Esophagus muscularis mucosa (tissue), 3 donors: ENCODE data around the gene RAD9A.

Experiments
- CTCF ChIP-seq, 3 experiments: fragments of 200-600 bp in 2 of 3; fragments of 450-650 bp in 1 of 3; sonication (generic) in 2 of 3; IDR thresholded peaks; one replicate each; pipeline ENCODE4 v1.5.1; 2017 to 2019; ENCODE audit warnings: antibody characterized with exemption in 3 of 3, mild to moderate bottlenecking in 2 of 3, moderate library complexity in 1 of 3
- POLR2AphosphoS5 ChIP-seq, 2 donors: sonication (generic); formaldehyde crosslinking; IDR thresholded peaks; one replicate each; pipeline ENCODE4 v1.6.1; 2017; ENCODE audit warnings: antibody characterized with exemption in 2 of 2

DNA sequence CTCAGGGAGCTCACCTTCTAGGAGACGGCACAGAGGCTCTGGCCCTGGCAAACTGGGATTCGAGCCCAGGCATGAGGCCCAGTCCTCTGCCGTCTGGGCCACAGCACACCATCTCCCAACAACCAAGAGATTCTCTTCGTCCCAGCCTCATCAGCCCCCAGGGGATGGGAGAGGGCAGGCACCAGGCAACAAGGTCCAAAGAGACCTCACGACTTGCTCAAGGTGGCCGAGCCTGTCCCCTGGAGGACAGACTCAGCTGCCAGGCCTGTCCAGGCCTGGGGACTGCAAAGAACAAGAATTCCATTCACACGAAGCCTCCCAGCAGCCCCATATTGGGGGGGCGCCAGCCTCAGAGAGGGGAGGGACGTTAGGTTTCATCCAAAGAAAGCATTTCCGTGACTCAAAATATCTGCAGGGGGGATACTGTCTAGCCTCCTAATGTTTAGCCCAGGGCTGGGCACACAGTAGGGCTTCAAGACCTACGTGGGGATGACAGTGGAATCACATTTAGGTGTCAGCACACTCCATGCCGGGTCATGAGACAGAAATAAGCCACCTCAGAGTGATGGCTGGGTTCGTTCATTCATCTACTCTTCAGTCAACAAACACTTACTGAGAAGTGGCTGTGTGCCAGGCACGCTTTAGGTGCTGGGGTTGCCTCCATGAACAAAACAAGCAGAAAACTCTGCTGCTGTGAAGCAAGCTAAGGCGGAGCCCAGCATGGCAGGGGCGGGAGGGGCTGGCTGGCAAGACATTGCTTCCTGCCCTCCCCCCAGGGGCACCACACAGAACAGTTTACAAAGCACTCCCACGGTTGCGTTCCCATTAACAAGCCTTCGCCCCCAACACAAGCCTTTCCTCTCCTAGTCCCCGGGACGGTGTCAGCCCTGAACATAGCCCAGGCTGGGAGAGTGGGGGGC lies 24.9 kb downstream of the RAD9A start:
- TF ChIP-seq CTCF (IDR thresholded peaks at IDR 0.05) (no peak), POLR2AphosphoS5 (IDR thresholded peaks at IDR 0.05) (peak in 1 of 2 donors; percentile 26)
